ENCODE measurements around the gene NRCAM.

NRCAM gene

DNA sequence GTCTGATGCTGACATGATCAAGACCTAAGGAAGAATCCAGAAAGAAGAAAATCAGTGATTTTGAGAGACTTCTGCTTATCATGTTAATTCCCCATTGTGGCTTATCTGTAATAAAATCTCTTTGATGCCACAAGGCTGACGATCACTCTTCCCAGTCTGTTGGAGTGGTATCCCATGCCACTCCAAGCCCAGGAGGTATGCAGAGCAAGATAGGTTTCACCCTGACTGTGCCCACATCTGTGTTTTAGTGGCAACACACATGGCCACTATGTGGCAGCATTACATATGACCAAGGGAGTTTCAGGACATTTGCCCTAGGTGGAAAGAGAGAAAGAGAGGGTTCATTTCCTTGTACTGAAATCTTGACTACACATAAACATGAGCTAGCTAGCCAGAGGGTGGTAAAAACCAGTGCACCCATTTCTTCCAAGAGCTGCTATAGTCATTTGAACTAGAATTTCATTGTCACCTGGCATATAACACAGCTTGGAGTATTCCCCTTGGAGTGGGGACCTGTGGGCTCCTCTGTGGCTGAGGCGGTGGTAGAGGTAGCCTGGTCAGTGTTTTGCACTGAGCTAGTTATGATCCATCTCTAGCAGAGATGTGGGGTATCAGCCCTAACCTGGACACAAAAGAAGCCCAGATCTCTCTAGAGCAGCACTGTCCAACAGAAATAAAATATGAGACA is 346.9 kb downstream of the NRCAM start:
- in situ Hi-C loops (cut with MboI; ENCODE audit: low sequenced_read_pairs), result no loop called here

DNA sequence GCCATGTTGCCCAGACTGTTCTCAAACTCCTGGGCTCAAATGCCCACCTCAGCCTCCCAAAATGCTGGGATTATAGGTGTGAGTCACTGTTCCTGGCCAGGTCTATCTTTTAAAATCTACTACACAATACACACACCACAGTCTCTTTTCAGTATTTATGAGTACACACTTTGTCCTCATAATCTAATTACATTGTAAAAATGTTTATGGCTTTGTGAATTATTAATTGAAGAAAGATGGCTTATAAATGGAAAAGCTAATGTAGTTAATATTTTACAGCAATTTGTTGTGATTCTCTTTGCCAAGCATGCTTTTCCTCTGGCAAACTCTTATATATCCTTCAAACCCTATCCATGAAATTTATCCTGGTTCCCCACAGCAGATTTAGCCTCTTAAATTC is 348.1 kb downstream of the NRCAM start:
- in situ Hi-C loops (cut with MboI; ENCODE audit: low sequenced_read_pairs), result no loop called here

DNA sequence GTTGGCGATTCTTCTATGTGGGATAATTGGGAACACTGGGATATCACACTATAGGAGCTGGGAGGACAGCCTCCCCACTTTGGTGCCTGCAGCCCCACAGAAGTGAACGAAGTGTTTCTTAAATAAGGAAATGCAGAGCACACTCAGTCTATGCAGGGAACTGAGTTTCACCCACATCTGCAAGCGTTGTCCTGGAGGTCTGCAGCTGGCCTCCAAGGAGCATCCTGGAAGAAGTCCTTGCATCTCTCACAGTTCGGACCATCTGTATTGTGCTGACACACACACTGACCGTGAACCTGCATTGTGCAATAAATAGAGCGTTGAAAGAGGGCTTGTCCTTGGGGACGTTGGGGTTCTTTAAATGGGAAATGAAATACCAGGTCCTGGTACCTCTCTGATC is 351.9 kb downstream of the NRCAM start:
- in situ Hi-C loops (cut with MboI; ENCODE audit: low sequenced_read_pairs), result no loop called here

DNA sequence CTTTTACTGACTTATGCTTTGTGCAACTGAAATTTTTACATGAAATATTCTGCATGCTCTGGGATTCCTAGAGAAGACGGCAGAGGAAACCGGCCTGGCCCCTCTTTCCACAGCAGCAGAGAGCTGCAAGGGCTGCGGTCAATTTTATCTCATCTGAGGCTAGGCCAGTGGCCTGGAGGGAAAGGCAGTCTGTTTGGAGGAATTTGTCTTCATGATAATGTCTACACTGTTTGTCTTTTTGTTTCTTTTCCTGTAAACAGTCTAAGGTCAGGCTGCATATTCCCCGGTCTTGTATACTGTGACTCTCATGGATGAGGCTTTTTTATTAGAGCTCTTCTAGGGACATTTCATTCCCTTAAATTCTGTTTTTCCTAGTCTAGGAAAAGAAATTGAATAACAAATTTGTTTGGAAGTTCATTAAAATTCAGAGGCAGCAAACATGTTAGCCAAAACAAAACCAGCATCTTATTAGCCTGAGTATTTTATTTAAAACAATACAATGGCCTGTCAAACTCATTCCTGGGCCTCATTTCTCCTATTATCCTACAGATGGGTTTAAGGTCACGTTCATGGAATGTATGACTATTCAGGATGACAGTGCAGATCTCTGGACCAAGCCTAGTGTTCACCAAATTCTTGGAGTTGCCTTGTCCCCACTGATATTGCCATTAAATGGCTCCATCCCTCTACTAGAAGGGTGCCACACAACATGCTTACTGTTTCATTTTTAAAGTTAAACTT is 352.5 kb downstream of the NRCAM start:
- in situ Hi-C loops (cut with MboI; ENCODE audit: low sequenced_read_pairs), result no loop called here

DNA sequence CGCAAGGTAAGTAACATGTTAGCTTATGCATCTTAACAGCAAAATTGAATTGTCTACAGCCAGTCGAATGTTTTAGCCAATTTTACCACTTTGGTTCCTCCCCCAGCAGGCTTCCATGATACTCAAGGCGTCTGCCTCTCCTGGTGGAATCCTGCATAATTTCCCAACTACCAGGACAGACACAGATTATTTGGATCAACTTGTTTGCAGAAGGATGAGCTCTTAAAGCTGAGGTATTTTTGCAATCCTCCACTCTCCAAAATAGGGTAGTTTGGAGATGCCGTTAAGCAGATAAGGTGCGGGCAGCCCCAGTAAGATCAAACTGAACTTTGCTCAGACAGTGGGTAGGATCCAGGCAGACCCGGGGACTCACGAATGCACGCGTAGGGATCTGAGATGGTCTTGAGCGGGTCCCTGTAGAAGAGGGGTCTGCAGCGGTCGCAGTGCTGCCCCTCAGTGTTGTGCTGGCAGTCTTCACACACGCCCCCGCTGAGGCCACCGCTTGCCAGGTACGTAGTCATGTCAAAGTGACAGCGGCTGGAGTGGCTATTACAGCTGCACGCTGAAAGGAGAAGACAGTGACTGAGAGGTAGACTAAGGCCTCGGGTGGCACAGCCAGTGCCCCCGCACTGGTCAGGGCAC is 353.4 kb downstream of the NRCAM start:
- in situ Hi-C loops (cut with MboI; ENCODE audit: low sequenced_read_pairs), result no loop called here

DNA sequence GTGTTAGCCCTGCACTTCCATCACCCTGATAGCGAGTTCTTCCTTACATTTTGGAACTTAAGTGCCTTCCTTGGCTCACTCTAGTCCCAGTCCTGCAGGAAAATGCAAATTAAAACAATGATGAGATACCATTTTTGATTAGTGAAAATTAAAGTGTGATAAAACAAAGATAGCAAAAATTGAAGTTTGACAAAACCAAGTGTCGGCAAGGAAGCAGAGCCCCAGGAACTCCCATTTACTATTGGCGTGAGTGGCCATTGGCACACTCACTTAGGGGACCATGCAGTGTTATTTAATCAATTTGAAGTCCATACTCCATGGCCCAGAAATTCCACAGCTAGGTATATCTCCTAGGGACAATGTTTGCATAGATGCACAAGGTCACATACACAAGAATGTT is 354.5 kb downstream of the NRCAM start:
- in situ Hi-C loops (cut with MboI; ENCODE audit: low sequenced_read_pairs), result no loop called here

DNA sequence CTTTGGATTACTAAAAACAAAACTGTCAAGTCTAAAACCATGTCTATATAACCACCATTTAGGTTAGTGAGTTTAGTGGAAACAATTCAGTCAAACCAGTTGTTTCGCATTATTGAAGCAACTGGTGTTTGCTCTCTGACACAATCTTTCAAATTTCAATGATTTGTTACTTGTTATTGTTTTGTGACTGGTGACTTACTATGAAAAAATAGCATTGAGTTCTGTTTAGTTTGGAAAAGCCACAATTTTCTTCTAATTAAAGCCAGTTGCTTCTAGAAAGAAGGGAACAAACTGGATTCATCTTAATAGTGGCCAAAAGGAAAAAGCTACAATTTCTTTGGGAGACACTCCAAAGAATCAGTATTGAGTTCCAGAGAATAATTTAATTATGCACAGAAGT is 356.5 kb downstream of the NRCAM start:
- in situ Hi-C loops (cut with MboI; ENCODE audit: low sequenced_read_pairs), result no loop called here

DNA sequence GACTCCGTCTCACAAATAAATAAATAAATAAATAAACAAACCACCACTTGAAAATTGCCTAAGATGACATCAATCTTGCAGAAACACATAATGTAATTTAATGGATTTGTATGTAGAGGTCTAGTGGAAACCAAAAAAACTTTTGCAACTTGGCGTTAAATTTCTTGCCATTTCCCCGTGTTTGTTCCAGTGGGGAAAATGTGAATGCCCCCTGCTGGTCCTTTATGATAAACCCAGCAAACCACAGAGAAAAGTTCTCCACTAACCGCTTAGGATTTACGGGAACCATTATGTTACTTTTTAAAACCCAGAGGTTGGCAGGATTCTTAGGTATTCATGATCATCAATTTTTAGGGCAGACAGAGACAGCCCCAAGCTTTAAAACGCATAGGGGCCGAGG is 358.5 kb downstream of the NRCAM start:
- in situ Hi-C loops (cut with MboI; ENCODE audit: low sequenced_read_pairs), result no loop called here

All from HL-60/S4 treated with phorbol 12-myristate 13-acetate at 8.2 ng/mL for 4 days and 3 days (cell line).